ENCODE results near the gene KIAA1671.
"Not testable (repeated sequence)": the region's sequence is repeated elsewhere in the genome, so short reads cannot be mapped to it uniquely, and the experiment has no call there.

Gene KIAA1671

DNA sequence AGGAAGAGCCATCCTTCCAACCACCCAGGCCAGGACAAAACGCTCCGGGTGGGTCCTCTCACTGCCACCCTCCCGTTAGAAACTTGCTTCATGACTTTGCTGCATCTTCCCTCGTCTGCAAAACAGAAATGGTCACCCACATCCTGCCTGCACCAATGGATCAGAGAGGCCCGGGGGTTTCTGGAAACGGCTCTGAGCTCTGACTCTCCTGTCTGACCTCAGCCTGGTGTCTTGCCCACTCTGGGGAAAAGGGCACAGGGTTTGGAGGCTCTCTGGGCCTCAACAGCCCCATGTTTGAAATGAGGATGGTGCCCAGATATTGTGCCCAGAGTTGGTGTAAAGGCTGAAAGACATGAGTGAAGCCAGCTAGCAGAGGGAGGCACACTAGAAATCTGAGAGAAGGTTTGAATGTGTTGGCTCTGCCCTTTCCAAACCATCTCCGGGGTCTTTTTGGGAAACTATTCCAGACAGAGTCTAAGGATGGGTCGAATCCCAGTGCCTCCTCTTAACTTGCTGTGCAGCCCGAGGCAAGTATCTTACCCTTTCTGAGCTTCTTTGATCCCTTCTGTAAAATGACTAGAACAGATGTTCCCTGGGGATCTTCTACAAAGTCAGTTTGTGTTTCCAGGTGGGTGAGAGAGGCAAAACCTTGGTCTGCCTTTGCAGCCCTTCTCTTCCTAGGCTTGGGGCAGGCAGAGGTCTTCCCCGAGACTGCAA, 249.2 kb downstream of the KIAA1671 start:
- DNase-seq (ENCODE audit: low read depth in 2 of 2) = no peak

DNA sequence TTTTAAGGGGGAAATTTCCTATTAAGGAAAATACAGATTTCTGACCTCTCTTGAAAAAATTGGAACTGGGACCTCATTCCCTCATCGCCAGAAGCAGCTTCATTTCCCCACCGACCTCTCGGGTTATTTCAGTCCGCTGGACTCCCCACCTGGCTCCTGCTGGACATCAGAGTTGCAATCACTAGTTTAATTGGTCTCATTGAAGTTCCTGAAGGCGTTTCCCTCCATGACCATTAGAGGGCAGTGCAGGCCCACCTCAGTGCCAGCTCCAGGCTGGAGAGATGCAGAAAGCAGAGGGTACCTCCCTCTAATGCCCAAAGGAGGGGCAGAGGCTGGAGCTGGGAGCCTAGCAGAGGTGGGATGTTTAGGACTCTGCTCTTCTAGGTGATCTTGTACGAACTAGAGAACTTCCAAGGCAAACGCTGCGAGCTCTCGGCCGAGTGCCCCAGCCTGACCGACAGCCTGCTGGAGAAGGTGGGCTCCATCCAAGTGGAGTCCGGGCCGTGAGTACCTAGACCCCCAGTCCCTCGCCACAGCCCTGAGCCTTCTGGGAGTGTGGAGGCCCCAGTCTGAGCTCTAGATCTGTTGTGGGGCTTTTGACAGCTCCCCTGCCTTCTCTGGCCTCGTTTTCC, 249.9 kb downstream of the KIAA1671 start:
- DNase-seq (ENCODE audit: low read depth in 2 of 2) = peak in 1 of 2 donors; percentile 14

DNA sequence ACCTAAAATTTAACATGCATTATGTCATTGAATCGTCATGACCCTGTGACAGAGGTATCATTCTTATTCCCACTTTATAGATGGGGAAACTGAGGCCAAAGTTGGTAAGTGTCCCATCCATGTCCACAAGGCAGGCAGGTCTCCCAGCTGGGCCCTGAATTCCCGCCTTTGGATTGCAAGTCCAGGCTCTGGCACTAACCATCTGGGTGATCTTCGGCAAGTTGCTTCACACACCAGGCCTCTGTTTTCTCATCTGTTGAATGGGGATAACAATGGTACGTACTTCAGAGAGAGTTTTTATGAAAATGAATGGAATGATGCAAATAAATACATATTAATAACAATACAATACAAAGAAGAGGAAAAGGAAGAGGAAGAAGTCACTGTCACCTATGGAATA, 250.6 kb downstream of the KIAA1671 start:
- no peak for DNase-seq (ENCODE audit: low read depth in 2 of 2)

DNA sequence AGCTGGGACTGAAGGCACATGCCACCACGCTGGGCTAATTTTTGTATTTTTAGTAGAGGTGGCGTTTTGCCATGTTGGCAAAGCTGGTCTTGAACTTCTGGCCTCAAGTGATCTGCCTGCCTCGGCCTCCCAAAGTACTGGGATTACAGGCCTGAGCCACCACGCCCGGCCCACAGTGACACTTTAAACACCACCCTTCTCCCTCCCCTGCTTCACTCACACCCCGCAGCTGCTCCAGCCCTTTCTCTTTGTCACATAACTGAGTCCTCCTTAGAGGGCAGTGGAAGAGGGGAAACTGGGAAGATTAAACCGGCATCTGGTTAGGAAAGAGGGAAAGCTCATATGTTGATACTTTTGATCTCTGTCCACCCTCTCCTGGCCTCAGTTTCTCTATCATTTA, 252.0 kb downstream of the KIAA1671 start:
- not testable (repeated sequence) for DNase-seq (ENCODE audit: low read depth in 2 of 2)

DNA sequence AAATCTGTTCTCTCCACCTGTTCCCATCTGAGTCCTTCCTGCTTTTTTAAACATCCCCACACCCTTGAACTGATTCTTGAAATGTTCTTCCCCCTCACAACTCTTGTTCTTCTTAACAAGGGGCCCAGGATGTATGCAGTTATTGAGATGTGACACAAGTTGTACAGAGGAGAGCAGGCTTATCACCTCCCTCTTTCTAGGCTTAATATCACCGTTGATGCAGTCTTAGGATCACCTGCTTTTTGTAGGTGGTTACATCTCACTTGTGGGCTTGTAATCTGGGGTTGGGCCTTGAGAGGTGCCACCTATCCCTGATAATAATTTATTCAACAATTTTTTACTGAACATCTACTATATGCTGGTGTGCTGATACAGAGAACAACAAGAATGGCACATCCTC, 253.3 kb downstream of the KIAA1671 start:
- no peak for DNase-seq (ENCODE audit: low read depth in 2 of 2)

DNA sequence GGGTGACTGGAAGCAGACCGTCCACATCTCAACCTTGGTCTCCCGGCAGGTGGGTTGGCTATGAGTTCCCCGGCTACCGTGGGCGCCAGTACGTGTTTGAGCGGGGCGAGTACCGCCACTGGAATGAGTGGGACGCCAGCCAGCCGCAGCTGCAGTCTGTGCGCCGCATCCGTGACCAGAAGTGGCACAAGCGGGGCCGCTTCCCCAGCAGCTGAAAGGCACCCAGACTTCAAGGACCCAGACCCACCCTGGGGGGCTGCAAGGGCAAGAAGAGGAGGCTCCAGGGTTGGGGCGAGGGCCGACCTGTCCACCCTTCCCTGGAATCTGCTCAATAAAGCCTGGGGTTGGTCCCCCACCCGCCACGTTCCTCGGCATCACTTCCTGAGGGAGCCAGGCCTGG, 254.5 kb downstream of the KIAA1671 start:
- DNase-seq (ENCODE audit: low read depth in 2 of 2) = no peak

DNA sequence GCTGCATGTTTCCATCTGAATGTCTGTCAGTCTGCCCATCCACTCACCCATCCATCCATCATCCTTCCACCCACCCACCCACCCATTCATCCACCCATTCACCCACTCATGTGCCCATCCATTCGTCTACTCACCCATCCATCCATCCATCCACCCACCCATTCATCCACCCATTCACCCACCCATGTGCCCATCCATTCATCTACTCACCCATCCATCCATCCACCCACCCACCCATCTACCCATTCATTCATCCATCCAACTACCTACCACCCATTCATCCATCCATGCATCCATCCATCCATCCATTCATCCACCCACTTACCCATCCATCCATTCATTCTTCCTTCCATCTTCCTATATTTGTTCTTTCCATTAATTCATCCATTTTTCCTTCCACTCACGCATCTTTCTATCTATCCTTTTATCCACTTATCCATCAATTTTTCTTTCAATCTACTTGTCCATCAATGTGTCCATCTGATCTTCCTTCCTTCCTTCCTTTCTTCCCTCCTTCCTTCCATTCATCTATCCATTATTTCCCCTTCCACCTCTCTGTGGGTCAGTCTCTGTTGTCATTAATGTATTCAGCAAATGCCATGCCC, 255.1 kb downstream of the KIAA1671 start:
- no peak for DNase-seq (ENCODE audit: low read depth in 2 of 2)

DNA sequence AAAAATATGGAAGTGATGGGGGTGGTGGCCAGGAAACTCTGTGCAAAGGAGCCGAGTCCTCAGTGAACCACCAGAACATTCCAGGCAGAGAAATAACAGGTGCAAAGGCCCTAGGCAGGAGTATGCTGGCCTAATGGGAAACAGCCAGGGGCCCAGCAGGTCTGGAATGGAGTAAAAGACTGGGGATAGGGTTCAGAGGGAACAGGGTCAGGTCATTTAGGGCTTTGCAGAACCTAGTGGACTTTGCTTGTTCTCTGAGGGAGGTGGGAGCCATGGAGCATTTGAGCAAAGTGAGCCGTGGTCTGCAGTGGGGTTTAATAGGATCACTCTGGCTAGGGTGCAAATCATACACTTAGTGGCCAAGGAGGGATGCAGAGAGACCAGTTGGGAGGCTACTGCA, 255.8 kb downstream of the KIAA1671 start:
- no peak for DNase-seq (ENCODE audit: low read depth in 2 of 2)

DNA sequence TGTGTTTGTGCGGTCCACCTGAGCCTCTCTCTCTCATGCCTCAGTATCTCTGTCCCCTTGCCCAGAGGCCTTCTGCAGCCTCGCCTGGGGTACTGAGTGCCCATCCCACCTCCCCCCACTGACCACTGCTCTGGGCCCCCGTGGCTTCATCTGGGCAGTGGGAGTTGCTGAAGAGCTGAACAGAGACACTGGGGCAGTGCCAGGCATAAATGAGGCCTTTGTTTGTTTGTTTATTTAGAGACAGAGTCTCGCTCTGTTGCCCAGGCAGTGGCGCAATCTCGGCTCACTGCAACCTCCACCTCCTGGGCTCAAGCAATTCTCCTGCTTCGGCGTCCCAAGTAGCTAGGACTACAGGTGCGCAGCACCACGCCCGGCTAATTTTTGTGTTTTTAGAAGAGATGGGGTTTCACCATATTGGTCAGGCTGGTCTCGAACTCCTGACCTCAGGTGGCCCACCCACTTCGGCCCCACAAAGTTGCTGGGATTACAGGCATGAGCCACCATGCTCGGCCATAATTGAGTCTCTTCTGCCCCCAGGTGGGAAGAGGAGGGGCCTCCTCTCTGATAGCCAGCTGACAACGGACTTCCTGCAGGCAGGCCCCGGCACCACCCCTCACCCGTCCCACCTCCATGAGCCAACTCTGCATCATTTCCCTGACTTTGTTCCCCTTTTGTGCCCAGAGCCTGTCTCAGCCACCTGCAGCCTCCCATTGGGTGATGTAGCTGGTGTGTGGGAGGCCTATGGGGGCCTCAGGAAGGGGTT, 256.4 kb downstream of the KIAA1671 start:
- no peak for DNase-seq (ENCODE audit: low read depth in 2 of 2)

DNA sequence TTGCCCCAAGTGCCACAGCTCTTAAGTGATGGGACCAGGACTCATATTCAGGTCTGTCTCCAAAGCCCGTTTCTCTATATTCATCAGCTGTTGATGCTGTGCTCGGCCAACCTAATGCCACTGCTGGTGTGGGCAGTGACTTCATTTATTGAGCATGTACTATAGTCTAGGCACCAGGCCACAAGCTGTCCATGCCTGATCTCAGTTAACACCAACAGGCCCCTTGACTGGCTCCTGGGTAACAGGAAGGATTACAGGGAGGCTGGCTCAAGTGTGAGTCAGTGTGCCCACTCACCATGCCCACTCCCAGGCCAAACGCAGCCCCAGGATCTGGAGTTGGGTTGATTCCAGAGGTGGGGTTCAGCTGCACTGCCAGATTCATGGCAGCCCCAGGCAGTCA, 258.3 kb downstream of the KIAA1671 start:
- DNase-seq (ENCODE audit: low read depth in 2 of 2) = no peak

DNA sequence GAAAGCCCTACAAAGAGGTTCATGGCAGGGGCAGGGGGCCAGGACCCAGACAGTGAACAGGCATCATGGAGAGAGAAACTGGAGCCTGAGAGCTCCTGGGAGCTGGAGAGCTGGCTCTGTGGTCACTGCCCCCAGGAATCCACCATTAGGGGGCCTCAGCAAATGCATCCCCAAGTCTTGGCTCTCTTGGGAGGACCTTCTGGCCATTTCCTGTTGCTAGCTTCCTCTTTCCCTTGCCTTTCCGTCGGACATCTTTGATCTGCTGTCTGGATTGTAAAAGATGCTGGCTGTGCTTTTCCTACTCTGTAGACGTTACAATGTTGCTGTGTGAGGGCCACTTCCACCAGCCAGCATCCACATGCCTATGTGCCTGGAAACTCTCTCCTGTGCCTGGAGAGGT, 259.8 kb downstream of the KIAA1671 start:
- DNase-seq (ENCODE audit: low read depth in 2 of 2) = no peak

DNA sequence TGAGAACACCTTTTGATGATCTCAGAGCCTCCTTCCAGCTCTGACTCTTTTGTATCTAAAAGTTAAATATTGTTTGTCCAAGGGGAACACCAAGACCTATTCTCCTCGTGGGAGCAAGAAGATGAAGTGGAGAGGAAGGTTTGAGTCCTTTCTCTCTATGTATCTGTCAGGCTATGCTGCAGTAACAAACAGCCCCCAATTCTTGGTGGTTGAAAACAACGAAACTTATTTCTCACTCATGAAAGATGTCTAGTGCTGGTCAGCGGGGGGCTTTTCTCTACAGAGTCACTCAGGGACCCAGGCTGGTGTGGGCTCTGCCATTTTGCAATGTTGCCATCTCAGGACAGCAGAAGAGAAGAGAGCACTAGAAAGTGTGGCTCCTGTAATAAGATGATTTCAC, 260.7 kb downstream of the KIAA1671 start:
- no peak for DNase-seq (ENCODE audit: low read depth in 2 of 2)

DNA sequence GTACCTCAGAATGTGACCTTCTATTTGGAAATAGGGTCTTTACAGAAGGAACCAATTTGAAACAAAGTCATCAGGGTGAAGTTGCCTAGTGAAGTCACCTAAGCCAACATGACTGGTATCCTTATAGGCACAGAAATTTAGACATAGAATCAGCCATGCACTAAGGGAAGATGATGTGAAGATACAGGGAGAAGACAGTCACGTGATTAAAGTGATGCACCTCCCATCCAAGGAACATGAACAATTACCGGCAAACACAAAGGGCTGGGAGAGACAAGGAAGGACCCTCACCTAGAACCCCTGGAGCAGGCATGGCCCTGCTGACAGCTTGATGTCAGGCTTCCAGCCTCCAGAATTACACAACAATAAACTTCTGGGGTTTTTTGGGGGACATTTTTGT, 263.7 kb downstream of the KIAA1671 start:
- no peak for DNase-seq (ENCODE audit: low read depth in 2 of 2)

DNA sequence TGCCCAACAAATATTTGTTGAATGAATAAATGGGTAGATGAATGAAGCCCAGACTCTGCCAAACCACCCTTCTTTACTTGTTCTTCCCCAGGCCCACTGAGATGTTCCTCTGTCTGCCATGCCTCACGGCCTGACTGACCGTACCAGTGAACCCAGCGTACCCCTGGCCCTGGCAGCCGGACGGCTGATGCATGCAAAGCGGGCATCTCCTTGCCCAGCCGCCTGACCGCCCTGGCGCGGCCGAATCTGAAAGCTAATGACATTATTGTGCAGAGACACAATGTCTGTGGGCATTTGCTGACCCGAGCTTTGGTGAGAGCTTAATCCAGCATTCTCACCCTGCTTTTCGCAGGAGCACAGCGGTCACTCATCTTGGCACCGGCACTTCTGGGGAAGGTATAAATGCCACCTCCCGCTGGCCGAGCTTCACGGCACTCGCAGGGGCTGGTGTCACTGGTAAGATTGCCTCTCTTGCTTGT, 266.7 kb downstream of the KIAA1671 start, which contains the start of gene CRYBB2:
Gene CRYBB2 (plus strand): TSS at position 429 of the 479 bp plus-strand sequence. CDS start 1,791 bp downstream, outside the sequence.
- no peak for DNase-seq (ENCODE audit: low read depth in 2 of 2)

DNA sequence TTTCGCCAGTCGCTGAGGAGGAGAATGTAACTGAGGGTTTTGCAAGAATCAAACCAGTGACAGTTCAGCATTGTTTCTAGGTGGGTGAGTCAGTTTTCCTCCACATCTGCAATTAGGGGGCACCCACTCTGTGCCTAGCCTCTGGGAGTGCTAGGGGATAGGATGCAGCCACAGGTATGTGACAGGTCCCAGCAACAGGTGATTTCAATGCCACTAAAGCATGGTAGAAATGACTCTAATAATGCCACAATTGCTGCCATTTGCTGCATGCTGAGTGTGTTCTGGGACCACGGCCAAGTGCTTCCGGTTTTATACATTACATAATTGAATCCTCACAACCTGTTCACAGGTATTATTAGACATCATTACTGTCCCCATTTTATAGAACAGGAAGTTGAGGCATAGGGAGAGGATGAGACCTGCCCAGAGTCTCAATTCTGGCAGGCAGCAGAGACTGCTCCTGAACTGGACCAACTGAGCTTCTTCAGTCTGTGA, 267.5 kb downstream of the KIAA1671 start:
- no peak for DNase-seq (ENCODE audit: low read depth in 2 of 2)

DNA sequence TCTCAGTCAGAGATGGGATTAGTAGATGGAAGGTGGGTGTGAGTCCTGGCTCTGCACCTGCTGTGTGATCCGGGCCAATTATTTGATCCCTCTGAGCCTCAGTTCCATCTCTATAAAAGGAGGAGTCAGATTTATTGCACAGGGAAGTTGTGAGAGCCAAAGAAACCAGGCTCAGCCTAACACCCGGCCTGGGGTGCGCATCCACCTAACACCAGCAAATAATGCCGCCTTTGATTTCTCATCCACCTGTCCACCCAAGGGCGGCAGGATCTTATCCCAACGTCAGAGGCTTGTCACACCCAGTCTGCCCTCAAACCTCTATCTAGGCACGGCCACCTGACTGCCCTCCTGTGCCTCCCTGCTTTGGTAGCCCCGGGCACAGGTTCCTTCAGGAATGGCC, 269.3 kb downstream of the KIAA1671 start:
- DNase-seq (ENCODE audit: low read depth in 2 of 2) = no peak

DNA sequence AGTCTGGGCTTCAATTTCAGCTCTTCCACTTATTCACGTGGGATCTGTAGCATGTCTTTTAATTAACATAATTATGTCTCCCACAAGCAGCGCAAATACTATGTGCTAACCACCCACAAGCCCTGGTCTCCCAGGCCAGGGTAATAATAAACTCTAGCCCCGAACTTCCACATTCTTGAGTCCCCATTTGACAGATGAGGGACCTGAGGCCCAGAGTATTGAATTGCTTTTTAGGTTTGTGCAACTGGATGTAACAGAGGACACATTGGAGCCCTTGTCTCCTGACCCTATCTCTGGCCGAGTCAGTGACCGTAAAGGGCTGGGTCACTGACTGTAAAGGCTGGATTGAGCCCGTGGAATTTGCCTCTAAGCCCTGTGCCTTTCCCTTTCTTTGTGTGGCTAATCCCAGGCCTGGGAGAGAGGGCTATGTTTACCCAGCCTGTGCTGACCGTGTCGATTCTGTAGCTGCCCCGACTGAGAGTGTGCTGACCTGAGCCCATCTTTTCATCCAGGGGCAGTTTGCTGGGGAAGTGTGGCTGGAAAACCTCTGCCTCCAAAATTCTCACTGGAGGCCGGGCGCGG, 270.8 kb downstream of the KIAA1671 start:
- DNase-seq (ENCODE audit: low read depth in 2 of 2) = no peak

DNA sequence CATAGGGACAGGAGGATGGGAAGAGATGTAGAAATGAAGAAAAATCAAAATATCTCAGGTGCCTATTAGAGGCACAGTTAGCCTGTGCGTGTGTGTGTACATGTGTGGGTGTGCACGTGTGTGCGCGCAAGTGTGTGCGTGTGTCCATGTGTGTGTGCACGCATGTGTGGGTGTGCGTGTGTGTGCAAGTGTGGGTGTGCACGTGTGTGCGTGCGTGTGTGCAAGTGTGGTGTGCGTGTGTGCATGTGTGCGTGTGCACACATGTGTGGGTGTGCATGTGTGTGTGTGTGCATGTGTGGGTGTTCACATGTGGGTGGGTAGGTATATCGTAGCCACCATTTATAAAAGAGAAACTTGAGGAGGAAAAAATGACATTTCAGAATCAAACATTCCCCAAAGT, 276.3 kb downstream of the KIAA1671 start:
- no peak for DNase-seq (ENCODE audit: low read depth in 2 of 2)

DNA sequence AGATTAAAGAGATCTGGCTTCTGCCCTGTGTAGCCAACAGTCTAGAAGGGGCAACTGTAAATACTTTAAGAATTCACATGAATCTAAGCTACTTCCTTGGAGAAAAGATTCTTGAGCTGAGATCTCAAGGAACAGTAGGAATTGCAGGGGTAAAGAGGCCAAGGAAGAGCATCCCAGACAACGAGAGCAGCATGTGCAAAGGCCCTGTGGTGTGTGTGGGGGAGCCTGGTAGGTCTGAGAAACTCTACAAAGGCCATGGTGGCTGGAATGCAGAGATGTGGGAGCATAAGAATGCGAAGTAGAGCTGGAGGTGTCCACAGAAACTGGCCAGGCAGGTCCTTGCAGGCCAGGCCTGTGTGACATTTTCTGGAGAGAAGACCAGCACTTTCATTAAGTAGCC, 278.2 kb downstream of the KIAA1671 start:
- DNase-seq (ENCODE audit: low read depth in 2 of 2) = not testable (repeated sequence)

DNA sequence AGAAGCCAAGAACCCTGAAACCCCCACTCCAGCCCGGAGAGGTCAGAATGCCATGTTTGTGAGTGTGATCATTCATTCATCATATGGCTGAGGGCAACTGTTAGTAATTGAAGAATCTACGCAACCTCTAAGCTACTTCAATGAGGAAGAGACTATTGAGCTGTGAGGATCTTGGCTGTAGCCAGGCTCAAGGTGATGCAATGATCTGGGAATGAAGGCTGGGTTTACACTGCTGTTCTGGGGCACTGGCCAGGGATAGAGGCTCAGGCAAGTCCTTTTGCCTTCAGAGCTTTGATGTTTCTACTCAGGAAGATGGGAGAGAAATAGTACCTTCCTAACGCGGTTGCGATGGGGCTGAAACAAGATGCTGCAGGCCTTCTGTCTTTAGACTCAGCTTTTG, 279.8 kb downstream of the KIAA1671 start:
- DNase-seq (ENCODE audit: low read depth in 2 of 2) = no peak

DNA sequence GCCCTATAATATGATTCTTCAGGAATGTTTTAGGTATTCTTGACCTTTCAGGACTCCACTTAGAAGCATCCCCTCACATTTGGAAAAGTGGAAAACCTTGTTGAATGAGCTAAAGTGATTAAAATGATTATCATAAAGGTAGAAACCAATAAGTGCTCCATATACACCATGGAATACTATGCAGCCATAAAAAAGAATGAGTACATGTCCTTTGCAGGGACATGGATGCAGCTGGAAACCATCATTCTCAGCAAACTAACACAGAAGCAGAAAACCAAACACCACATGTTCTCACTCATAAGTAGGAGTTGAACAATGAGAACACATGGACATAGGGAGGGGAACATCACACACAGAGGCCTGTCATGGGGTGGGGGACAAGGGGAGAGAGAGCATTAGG, 281.2 kb downstream of the KIAA1671 start:
- not testable (repeated sequence) for DNase-seq (ENCODE audit: low read depth in 2 of 2)

All from stimulated activated CD8-positive, alpha-beta memory T cell treated with anti-CD3 and anti-CD28 coated beads, Interleukin-7, amount 100 ng/mL, for 4 hours (primary cell).